ENCODE results near the gene ICAM1.

- TF ChIP-seq TCF4 (CRISPR knock-in tag; IDR thresholded peaks at IDR 0.05; ENCODE audit: borderline replicate concordance), result no peak
- no peak for TF ChIP-seq ZFP3 (CRISPR knock-in tag; IDR thresholded peaks at IDR 0.05)
- no peak for TF ChIP-seq TOX (CRISPR knock-in tag; IDR thresholded peaks at IDR 0.05; ENCODE audit: borderline replicate concordance)
- TF ChIP-seq ZNF565 (CRISPR knock-in tag; conservative IDR thresholded peaks at IDR 0.05; ENCODE audit: low read depth), result no peak
- TF ChIP-seq SNAI2 (CRISPR knock-in tag; IDR thresholded peaks at IDR 0.05), result no peak
- TF ChIP-seq RARB (CRISPR knock-in tag; IDR thresholded peaks at IDR 0.05), result no peak
Observed at GRCh38 chr19:10269333-10270179, 1.4 kb upstream of the ICAM1 start.

All from SK-N-SH treated with all-trans-retinoic acid at 6 μM for 48 hours (cell line).